Head of caudate nucleus (tissue), 42 donors: ENCODE results near the gene EXD3.
"Not testable (repeated sequence)": the region's sequence is repeated elsewhere in the genome, so short reads cannot be mapped to it uniquely, and the experiment has no call there.

Experiments used
- DNase-seq, 42 donors: peaks; one replicate each; pipeline versions ENCODE4 v3.0.0 to v3.0.0-alpha.2; 2020 to 2021; ENCODE audit warnings: mixed read lengths in 7 of 42
- intact Hi-C: fragments of 100-400 bp; cut with DNase I; formaldehyde crosslinking; loops from one replicate; pipeline ENCODE4 v1.15.0; 2022

The EXD3 gene

GRCh38 chr9:137459601-137460362 is 36.8 kb upstream of the EXD3 start:
- intact Hi-C loops, result no loop called here
- peak in 1 of 42 donors; percentile 6 for DNase-seq

GRCh38 chr9:137459152-137459600 is 36.2 kb upstream of the EXD3 start, which contains the start of gene NSMF:
Gene NSMF (minus strand): TSS chr9:137459334. CDS start chr9:137459102, 232 bp downstream.
- intact Hi-C loops, result no loop called here

GRCh38 chr9:137458194-137459151 is 35.5 kb upstream of the EXD3 start:
- intact Hi-C loops, result no loop called here
- peak; percentile 58 to 92 (median 81) for DNase-seq

More at GRCh38 chr9:137459152-137459600, 36.2 kb upstream of the EXD3 start, which contains the start of gene NSMF:
- peak; percentile 84 to 99 (median 97) for DNase-seq

GRCh38 chr9:137457406-137458193 is 34.6 kb upstream of the EXD3 start:
- peak in 3 of 42 donors; percentile 21 to 34 (median 32) for DNase-seq
- intact Hi-C loops, result no loop called here

- DNase-seq, result peak in 1 of 42 donors; percentile 5
- intact Hi-C loops, result no loop called here
These were observed 34.0 kb upstream of the EXD3 start for GRCh38 chr9:137456864-137457405.

- DNase-seq, result peak in 1 of 42 donors; percentile 14
- intact Hi-C loops, result no loop called here
These were observed 33.3 kb upstream of the EXD3 start for GRCh38 chr9:137456061-137456863.

GRCh38 chr9:137455359-137455991 is 32.5 kb upstream of the EXD3 start:
- intact Hi-C loops, result no loop called here
- DNase-seq, result peak in 1 of 42 donors; percentile 6

- intact Hi-C loops, result no loop called here
- peak in 1 of 42 donors; percentile 8 for DNase-seq
These were observed 31.8 kb upstream of the EXD3 start for GRCh38 chr9:137454597-137455358.

- peak in 6 of 42 donors; percentile 25 to 61 (median 39) for DNase-seq
- intact Hi-C loops, result no loop called here
These were observed 31.2 kb upstream of the EXD3 start for GRCh38 chr9:137454145-137454596.

GRCh38 chr9:137453643-137454081 is 30.7 kb upstream of the EXD3 start:
- DNase-seq, result peak in 30 of 42 donors; percentile 36 to 76 (median 60)
- intact Hi-C loops, result no loop called here

GRCh38 chr9:137452761-137453642 is 30.0 kb upstream of the EXD3 start:
- DNase-seq, result peak in 1 of 42 donors; percentile 9
- intact Hi-C loops, result no loop called here

- no peak for DNase-seq
- intact Hi-C loops, result no loop called here
These were observed 29.2 kb upstream of the EXD3 start for GRCh38 chr9:137452006-137452760.

- DNase-seq, intact Hi-C loops: not testable (repeated sequence)
These were observed 28.5 kb upstream of the EXD3 start for GRCh38 chr9:137451264-137452005.
